Neural progenitor cell (in vitro differentiated cells): ENCODE data around the gene EXT2. TPM values are rescaled to one million over a fixed set of nuclear protein-coding genes. Genes with fewer than 3 reads are reported as not detected.

ENCODE experiments used
- DNase-seq: peaks from one replicate; pipeline ENCODE4 v3.0.0-alpha.2; 2016; ENCODE audit warnings: low spot score
- H2AFZ ChIP-seq: fragments of 200-600 bp; sonication (generic); replicated peaks from 2 replicates; pipeline ENCODE4 v1.6.1; 2016; ENCODE audit warnings: antibody characterized with exemption
- H3F3A ChIP-seq: fragments of 200-600 bp; sonication (generic); 2 replicates; pipeline ENCODE4 v1.6.1; 2016; ENCODE audit warnings: antibody characterized with exemption, low read depth
- H3K27ac ChIP-seq: fragments of 200-600 bp; sonication (generic); 2 replicates; pipeline ENCODE4 v1.5.1; 2016; ENCODE audit warnings: mild to moderate bottlenecking
- H3K27me3 ChIP-seq: fragments of 200-600 bp; sonication (generic); 2 replicates; pipeline ENCODE4 v1.6.1; 2016; ENCODE audit warnings: mild to moderate bottlenecking, moderate library complexity
- H3K36me3 ChIP-seq: fragments of 200-600 bp; sonication (generic); 2 replicates; pipeline ENCODE4 v1.5.1; 2016
- H3K4me1 ChIP-seq: fragments of 200-600 bp; sonication (generic); 2 replicates; pipeline ENCODE4 v1.6.1; 2016; ENCODE audit warnings: mixed run types
- H3K4me2 ChIP-seq: fragments of 200-600 bp; sonication (generic); 2 replicates; pipeline ENCODE4 v1.6.1; 2016
- H3K4me3 ChIP-seq: fragments of 200-600 bp; sonication (generic); 2 replicates; pipeline ENCODE4 v1.5.1; 2016
- H3K79me2 ChIP-seq: fragments of 200-600 bp; sonication (generic); 2 replicates; pipeline ENCODE4 v1.6.1; 2016; ENCODE audit warnings: low read depth
- H3K9ac ChIP-seq: fragments of 200-600 bp; sonication (generic); 2 replicates; pipeline ENCODE4 v1.6.1; 2016
- H3K9me3 ChIP-seq: fragments of 200-600 bp; sonication (generic); 2 replicates; pipeline ENCODE4 v1.5.1; 2016; ENCODE audit warnings: low read depth
- H4K20me1 ChIP-seq: fragments of 200-600 bp; sonication (generic); 2 replicates; pipeline ENCODE4 v1.6.1; 2016; ENCODE audit warnings: low read depth
- H3K27ac Mint-ChIP-seq: 3 replicates; pipeline ENCODE4 v1.8.0; 2021; ENCODE audit warnings: mixed read lengths
- H3K27me3 Mint-ChIP-seq: 2 replicates; pipeline ENCODE4 v1.8.0; 2022; ENCODE audit warnings: low read depth, mild to moderate bottlenecking, inconsistent platforms, moderate library complexity, mixed read lengths; ENCODE audit not compliant: insufficient read depth
- H3K36me3 Mint-ChIP-seq: 3 replicates; pipeline ENCODE4 v1.8.0; 2021; ENCODE audit warnings: mixed read lengths
- H3K4me1 Mint-ChIP-seq: 3 replicates; pipeline ENCODE4 v1.8.0; 2021; ENCODE audit warnings: mixed read lengths
- H3K4me3 Mint-ChIP-seq: 3 replicates; pipeline ENCODE4 v1.8.0; 2021; ENCODE audit warnings: mild to moderate bottlenecking, moderate library complexity, mixed read lengths
- H3K9me3 Mint-ChIP-seq: 3 replicates; pipeline ENCODE4 v1.8.0; 2020; ENCODE audit warnings: mixed read lengths
- EZH2 ChIP-seq: fragments of 200-600 bp; sonication (generic); IDR thresholded peaks from 2 replicates; pipeline ENCODE4 v1.6.1; 2017; ENCODE audit warnings: antibody characterized with exemption, mild to moderate bottlenecking, moderate library complexity
- EZH2phosphoT487 ChIP-seq: fragments of 200-600 bp; sonication (generic); IDR thresholded peaks from 2 replicates; pipeline ENCODE4 v1.6.1; 2017; ENCODE audit warnings: antibody characterized with exemption
- total RNA-seq: library from RNA; depleted of rRNA; stranded (reverse); fragments of >200 nt; gene quantifications from 2 replicates; pipeline ENCODE4 v1.2.3, GENCODE V29; 2015; ENCODE audit warnings: low replicate concordance
- TF ChIP-seq, protein P1 (sequence below): fragments of 200-600 bp; sonication (generic); IDR thresholded peaks from 2 replicates; pipeline ENCODE4 v1.5.1; 2017; ENCODE audit warnings: antibody characterized with exemption, mild to moderate bottlenecking

Gene EXT2
- total RNA-seq, 1 donor from 2014 or later = 70.4 TPM

DNA sequence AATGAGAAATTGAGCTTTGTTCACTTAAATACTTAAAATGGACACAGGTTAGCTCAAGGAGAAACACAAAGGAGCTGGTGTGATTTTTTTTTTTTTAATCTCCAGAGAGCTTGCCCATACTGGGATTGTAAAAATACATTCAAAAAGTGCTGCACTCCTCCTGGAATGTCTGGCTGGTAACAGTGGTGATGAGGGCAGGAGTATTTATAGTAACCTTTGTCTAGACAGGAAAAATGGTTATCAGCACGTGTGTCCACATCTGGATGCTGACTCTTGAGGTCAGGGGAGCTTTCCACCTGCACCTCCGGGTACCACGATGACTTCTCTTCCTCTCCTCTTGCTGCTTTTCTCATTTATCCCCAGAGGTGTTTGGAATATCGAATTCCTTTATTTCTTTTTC, 30.1 kb downstream of the EXT2 start:
- Mint-ChIP-seq H3K4me3 (no peak overlapping the region), H3K4me1 (no peaks in the 10 kb centered on the region), H3K27ac (no peak overlapping the region), H3K9me3 (no peaks in the 10 kb centered on the region), H3K36me3 (peaks cover 35% of the 10 kb centered on the region), H3K27me3 (peaks cover 2% of the 10 kb centered on the region)
- Histone ChIP-seq H3K27ac (no peak overlapping the region), H3K4me1 (no peaks in the 10 kb centered on the region), H3F3A (no peaks in the 10 kb centered on the region), H3K9ac (no peak overlapping the region), H2AFZ (no peak overlapping the region), H3K79me2 (no peaks in the 10 kb centered on the region), H4K20me1 (peaks cover under 1% of the 10 kb centered on the region), H3K27me3 (no peaks in the 10 kb centered on the region), H3K36me3 (no peaks in the 10 kb centered on the region), H3K4me3 (no peak overlapping the region), H3K9me3 (no peaks in the 10 kb centered on the region), H3K4me2 (no peak overlapping the region)
- TF ChIP-seq, protein P1, sequence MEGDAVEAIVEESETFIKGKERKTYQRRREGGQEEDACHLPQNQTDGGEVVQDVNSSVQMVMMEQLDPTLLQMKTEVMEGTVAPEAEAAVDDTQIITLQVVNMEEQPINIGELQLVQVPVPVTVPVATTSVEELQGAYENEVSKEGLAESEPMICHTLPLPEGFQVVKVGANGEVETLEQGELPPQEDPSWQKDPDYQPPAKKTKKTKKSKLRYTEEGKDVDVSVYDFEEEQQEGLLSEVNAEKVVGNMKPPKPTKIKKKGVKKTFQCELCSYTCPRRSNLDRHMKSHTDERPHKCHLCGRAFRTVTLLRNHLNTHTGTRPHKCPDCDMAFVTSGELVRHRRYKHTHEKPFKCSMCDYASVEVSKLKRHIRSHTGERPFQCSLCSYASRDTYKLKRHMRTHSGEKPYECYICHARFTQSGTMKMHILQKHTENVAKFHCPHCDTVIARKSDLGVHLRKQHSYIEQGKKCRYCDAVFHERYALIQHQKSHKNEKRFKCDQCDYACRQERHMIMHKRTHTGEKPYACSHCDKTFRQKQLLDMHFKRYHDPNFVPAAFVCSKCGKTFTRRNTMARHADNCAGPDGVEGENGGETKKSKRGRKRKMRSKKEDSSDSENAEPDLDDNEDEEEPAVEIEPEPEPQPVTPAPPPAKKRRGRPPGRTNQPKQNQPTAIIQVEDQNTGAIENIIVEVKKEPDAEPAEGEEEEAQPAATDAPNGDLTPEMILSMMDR = no peak
- TF ChIP-seq EZH2 (no peak), EZH2phosphoT487 (no peak)
- no peak for DNase-seq

DNA sequence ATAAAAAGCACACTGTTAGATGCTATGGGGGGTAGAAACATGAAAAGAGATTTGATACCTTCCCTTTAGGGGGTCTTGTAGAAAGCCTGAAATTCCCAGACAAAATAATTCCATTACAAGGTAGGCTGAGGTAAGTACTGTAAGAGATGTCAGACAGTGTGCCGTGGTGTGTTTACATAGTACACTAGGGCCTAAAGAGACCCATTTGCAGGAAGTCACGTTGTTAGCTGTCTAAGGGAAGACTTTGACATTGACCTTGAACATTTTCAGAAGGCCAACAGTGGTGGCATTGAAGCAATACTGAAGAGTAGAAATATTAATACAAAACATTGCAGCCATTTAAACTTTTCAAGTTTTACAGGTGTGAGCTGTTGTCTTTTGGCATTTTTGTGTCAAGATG, 30.8 kb downstream of the EXT2 start:
- Histone ChIP-seq H2AFZ (no peak overlapping the region), H4K20me1 (no peaks in the 10 kb centered on the region), H3K9me3 (no peaks in the 10 kb centered on the region), H3K36me3 (no peaks in the 10 kb centered on the region), H3F3A (no peaks in the 10 kb centered on the region), H3K79me2 (no peaks in the 10 kb centered on the region), H3K4me3 (no peak overlapping the region), H3K27ac (no peak overlapping the region), H3K27me3 (no peaks in the 10 kb centered on the region), H3K9ac (no peak overlapping the region), H3K4me2 (no peak overlapping the region), H3K4me1 (no peaks in the 10 kb centered on the region)
- no peak for DNase-seq
- no peak for TF ChIP-seq EZH2phosphoT487
- no peak for TF ChIP-seq EZH2
- TF ChIP-seq, protein P1 = no peak
- Mint-ChIP-seq H3K4me1 (no peaks in the 10 kb centered on the region), H3K9me3 (no peaks in the 10 kb centered on the region), H3K36me3 (peaks cover 37% of the 10 kb centered on the region), H3K4me3 (no peak overlapping the region), H3K27ac (no peak overlapping the region), H3K27me3 (peaks cover 2% of the 10 kb centered on the region)

DNA sequence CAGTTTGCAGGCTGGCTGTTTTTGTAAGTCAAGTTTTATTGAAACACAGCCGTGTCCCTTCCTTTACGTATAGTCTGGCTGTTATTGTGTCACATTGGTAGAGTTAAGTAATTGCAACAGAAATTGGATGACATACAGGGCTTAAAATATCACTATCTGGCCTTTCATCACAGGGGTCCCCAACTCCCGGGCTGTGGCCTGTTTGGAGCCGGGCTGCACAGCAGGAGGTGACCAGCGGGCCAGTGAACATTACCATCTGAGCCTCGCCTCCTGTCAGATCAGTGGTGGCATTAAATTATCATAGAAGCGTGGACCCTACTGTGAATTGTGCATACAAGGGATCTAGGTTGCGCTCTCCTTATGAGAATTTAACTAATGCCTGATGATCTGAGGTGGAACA, 31.7 kb downstream of the EXT2 start:
- H3K27me3 ChIP-seq = no peaks in the 10 kb centered on the region
- H2AFZ ChIP-seq = no peak overlapping the region
- Mint-ChIP-seq H3K4me1 (no peaks in the 10 kb centered on the region), H3K27ac (no peak overlapping the region), H3K9me3 (no peaks in the 10 kb centered on the region), H3K36me3 (peaks cover 33% of the 10 kb centered on the region), H3K27me3 (peaks cover 2% of the 10 kb centered on the region), H3K4me3 (no peak overlapping the region)
- H4K20me1 ChIP-seq = no peaks in the 10 kb centered on the region
- H3K9ac ChIP-seq = no peak overlapping the region
- no peak overlapping the region for H3K27ac ChIP-seq
- H3K4me2 ChIP-seq = no peak overlapping the region
- H3F3A ChIP-seq = no peaks in the 10 kb centered on the region
- no peaks in the 10 kb centered on the region for H3K4me1 ChIP-seq
- TF ChIP-seq EZH2 (no peak), EZH2phosphoT487 (no peak)
- TF ChIP-seq, protein P1 = no peak
- H3K9me3 ChIP-seq = no peaks in the 10 kb centered on the region
- H3K36me3 ChIP-seq = no peaks in the 10 kb centered on the region
- no peaks in the 10 kb centered on the region for H3K79me2 ChIP-seq
- H3K4me3 ChIP-seq = no peak overlapping the region
- no peak for DNase-seq

DNA sequence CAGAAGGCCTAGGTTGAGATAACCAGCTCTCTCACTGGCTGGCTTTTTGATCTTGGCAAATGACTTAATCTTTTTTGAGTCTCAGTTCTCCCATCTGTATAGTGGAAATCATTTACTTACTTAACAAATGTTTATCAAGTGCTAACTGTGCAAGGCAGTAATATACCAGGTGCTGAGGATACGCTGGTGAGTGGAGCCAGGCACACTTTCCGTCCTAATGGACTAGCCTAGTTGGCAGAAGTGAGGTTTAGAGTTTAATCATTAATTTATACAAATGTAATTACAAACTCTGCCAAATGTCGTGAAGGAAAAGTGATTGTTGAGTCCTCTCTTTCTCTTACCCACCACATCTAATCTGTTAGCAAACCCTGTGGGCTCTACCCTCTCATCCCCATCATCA, 33.3 kb downstream of the EXT2 start:
- H3K9me3 Mint-ChIP-seq = no peaks in the 10 kb centered on the region
- H3K27me3 Mint-ChIP-seq = peaks cover 2% of the 10 kb centered on the region
- H2AFZ ChIP-seq = no peak overlapping the region
- H3K4me2 ChIP-seq = no peak overlapping the region
- H4K20me1 ChIP-seq = no peaks in the 10 kb centered on the region
- TF ChIP-seq, protein P1 = no peak
- TF ChIP-seq EZH2 (no peak), EZH2phosphoT487 (no peak)
- H3K27ac Mint-ChIP-seq = no peak overlapping the region
- no peaks in the 10 kb centered on the region for H3K79me2 ChIP-seq
- peaks cover 4% of the 10 kb centered on the region for H3K4me1 Mint-ChIP-seq
- no peaks in the 10 kb centered on the region for H3K36me3 ChIP-seq
- DNase-seq = no peak
- H3K9ac ChIP-seq = no peak overlapping the region
- H3F3A ChIP-seq = no peaks in the 10 kb centered on the region
- H3K4me3 ChIP-seq = no peak overlapping the region
- peaks cover 33% of the 10 kb centered on the region for H3K36me3 Mint-ChIP-seq
- no peak overlapping the region for H3K27ac ChIP-seq
- no peaks in the 10 kb centered on the region for H3K9me3 ChIP-seq
- no peak overlapping the region for H3K4me3 Mint-ChIP-seq
- no peaks in the 10 kb centered on the region for H3K4me1 ChIP-seq
- no peaks in the 10 kb centered on the region for H3K27me3 ChIP-seq
